GM10248 (cell line): ENCODE results near the gene TNFAIP8L1.

Experiments used
- CTCF ChIA-PET: fragments of 300-600 bp; sonication (Branson Sonifier 250); formaldehyde crosslinking; extraction: SDS; loops from one replicate; lab custom pipeline; 2021; ENCODE audit warnings: antibody characterized with exemption; lab: Yijun Ruan, JAX
- POLR2A ChIA-PET: fragments of 350-650 bp; sonication (Branson Sonifier 250); formaldehyde crosslinking; extraction: SDS; loops from one replicate; lab custom pipeline; 2020; ENCODE audit warnings: antibody characterized with exemption; lab: Yijun Ruan, JAX
- DNase-seq: peaks from one replicate; pipeline ENCODE4 v3.0.0; 2012; ENCODE audit errors: extremely low spot score
- CTCF ChIP-seq: IDR thresholded peaks from 2 replicates; pipeline ENCODE4 v1.5.1; 2012; ENCODE audit warnings: mild to moderate bottlenecking, low read depth; ENCODE audit errors: extremely low read depth, missing control alignments, control extremely low read depth

The TNFAIP8L1 gene

GRCh38 chr19:4653793-4654436 lies 14.6 kb downstream of the TNFAIP8L1 start:
- TF ChIP-seq CTCF: no peak
- DNase-seq: no peak
- ChIA-PET CTCF (no interaction called here), POLR2A (interaction anchor here (0.7 kb wide), 1 partner anchor 26 kb away, joined by 5 read pairs; no protein-coding TSS in a partner anchor)

GRCh38 chr19:4654437-4655361 lies 15.4 kb downstream of the TNFAIP8L1 start:
- POLR2A ChIA-PET: interaction anchor here (0.7 kb wide), 1 partner anchor 26 kb away, joined by 5 read pairs; no protein-coding TSS in a partner anchor
- DNase-seq: no peak
- CTCF ChIA-PET: interaction anchor here (1.4 kb wide), 1 partner anchor 18 kb away, joined by 4 read pairs; no protein-coding TSS in a partner anchor
- peak; percentile 18 for TF ChIP-seq CTCF

GRCh38 chr19:4656102-4656501 lies 16.8 kb downstream of the TNFAIP8L1 start:
- no peak for TF ChIP-seq CTCF
- ChIA-PET CTCF (no interaction called here), POLR2A (interaction anchor here (0.5 kb wide), 1 partner anchor 263 kb away, joined by 3 read pairs; no protein-coding TSS in a partner anchor)

GRCh38 chr19:4657262-4657661 lies 17.9 kb downstream of the TNFAIP8L1 start:
- ChIA-PET CTCF (no interaction called here), POLR2A (interaction anchor here (0.6 to 0.9 kb wide), 2 partner anchors 10 to 12 kb away, joined by 3 to 4 read pairs; no protein-coding TSS in a partner anchor)
- no peak for DNase-seq
- no peak for TF ChIP-seq CTCF

More at GRCh38 chr19:4656102-4656501, 16.8 kb downstream of the TNFAIP8L1 start:
- DNase-seq: no peak

- TF ChIP-seq CTCF: no peak
- ChIA-PET CTCF (interaction anchor here (1.5 kb wide), 1 partner anchor 135 kb away, joined by 3 read pairs; no protein-coding TSS in a partner anchor), POLR2A (interaction anchor here (0.6 to 0.9 kb wide), 2 partner anchors 9 to 13 kb away, joined by 3 to 4 read pairs; no protein-coding TSS in a partner anchor)
- no peak for DNase-seq
These were observed 18.5 kb downstream of the TNFAIP8L1 start for GRCh38 chr19:4657835-4658234.
